ENCODE measurements around the gene SLC24A3.

DNA sequence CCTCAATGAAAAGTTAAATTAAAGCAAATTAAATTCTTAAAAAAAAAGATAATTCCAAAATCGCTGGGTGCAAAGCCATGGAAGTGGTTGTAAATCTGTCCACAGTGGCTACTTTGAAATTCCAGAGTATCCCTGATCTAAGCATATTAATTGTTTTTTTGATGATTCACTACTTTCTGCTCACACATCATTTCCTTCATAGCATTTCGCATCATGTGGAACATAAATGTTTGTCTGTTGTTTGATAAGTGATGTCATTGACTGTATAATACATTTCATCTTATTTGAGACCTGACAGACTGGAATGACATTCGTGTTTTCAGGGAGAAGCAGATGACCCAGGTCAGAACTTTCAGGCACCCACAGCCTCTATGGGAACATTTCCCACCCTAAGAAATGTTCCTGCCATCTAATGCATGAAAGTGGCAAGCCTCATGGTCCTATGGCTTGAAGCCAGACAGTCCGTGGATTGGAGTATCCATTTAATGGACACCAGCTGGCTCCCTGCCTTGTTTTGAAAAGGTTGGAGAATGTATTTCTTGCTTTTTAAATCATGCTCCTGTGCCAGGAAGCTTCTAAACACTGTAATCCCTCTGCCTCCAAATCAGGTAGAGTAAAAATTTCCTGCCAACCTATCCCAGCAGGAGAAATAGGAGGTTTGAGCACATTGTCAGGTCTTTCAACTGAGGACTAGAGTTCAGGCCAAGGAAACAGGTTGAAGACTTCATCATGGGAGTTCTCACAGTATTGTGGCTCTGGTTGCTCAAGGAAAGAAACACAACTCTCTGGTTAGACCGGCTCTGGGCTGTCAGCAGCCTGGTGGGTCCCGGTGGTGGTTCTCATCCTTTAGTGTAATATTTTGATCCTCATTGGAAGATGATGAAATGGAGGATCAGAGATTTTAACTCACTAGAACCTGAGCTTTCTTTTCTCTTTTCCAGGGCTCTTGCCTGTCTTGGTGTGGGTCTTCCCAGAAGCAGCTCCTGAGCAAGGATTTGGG, 157.9 kb downstream of the SLC24A3 start:
- TF ChIP-seq, protein P1, sequence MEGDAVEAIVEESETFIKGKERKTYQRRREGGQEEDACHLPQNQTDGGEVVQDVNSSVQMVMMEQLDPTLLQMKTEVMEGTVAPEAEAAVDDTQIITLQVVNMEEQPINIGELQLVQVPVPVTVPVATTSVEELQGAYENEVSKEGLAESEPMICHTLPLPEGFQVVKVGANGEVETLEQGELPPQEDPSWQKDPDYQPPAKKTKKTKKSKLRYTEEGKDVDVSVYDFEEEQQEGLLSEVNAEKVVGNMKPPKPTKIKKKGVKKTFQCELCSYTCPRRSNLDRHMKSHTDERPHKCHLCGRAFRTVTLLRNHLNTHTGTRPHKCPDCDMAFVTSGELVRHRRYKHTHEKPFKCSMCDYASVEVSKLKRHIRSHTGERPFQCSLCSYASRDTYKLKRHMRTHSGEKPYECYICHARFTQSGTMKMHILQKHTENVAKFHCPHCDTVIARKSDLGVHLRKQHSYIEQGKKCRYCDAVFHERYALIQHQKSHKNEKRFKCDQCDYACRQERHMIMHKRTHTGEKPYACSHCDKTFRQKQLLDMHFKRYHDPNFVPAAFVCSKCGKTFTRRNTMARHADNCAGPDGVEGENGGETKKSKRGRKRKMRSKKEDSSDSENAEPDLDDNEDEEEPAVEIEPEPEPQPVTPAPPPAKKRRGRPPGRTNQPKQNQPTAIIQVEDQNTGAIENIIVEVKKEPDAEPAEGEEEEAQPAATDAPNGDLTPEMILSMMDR (IDR thresholded peaks at IDR 0.05), result no peak
- no peak for TF ChIP-seq EP300 (IDR thresholded peaks at IDR 0.05)
